HPDE6-E6E7 (cell line): Measurements from ENCODE around the gene SLC36A2.
"Not testable (repeated sequence)": the region's sequence is repeated elsewhere in the genome, so short reads cannot be mapped to it uniquely, and the experiment has no call there.

ENCODE experiments used
- DNase-seq: peaks from one replicate; pipeline ENCODE4 v3.0.0; 2011; ENCODE audit warnings: missing footprints; ENCODE audit errors: extremely low spot score

Gene SLC36A2

GRCh38 chr5:151347369-151347768 lies at the start of gene SLC36A2:
TSS of gene SLC36A2 (minus strand) at chr5:151347559. CDS start at chr5:151347460, 99 bp downstream.
- DNase-seq: no peak

GRCh38 chr5:151388960-151389359 lies 41.6 kb upstream of the SLC36A2 start:
- no peak for DNase-seq

GRCh38 chr5:151384106-151384505 lies 36.7 kb upstream of the SLC36A2 start:
- peak; percentile 74 for DNase-seq

- no peak for DNase-seq
Observed at GRCh38 chr5:151383011-151383410, 35.7 kb upstream of the SLC36A2 start.

- no peak for DNase-seq
Observed at GRCh38 chr5:151382576-151382975, 35.2 kb upstream of the SLC36A2 start.

- no peak for DNase-seq
Observed at GRCh38 chr5:151381899-151382298, 34.5 kb upstream of the SLC36A2 start.

GRCh38 chr5:151378616-151379015 lies 31.3 kb upstream of the SLC36A2 start:
- DNase-seq: no peak

GRCh38 chr5:151374539-151374938 lies 27.2 kb upstream of the SLC36A2 start:
- DNase-seq: no peak

- DNase-seq: not testable (repeated sequence)
Observed at GRCh38 chr5:151367038-151367437, 19.7 kb upstream of the SLC36A2 start.

GRCh38 chr5:151363673-151364072 lies 16.3 kb upstream of the SLC36A2 start:
- no peak for DNase-seq

- no peak for DNase-seq
Observed at GRCh38 chr5:151362970-151363369, 15.6 kb upstream of the SLC36A2 start.

GRCh38 chr5:151359391-151359790 lies 12.0 kb upstream of the SLC36A2 start:
- no peak for DNase-seq

- DNase-seq: no peak
Observed at GRCh38 chr5:151357792-151358191, 10.4 kb upstream of the SLC36A2 start.

GRCh38 chr5:151357097-151357496 lies 9.7 kb upstream of the SLC36A2 start:
- DNase-seq: no peak

GRCh38 chr5:151351671-151352070 lies 4.3 kb upstream of the SLC36A2 start:
- no peak for DNase-seq

- DNase-seq: no peak
Observed at GRCh38 chr5:151348789-151349188, 1.4 kb upstream of the SLC36A2 start.

GRCh38 chr5:151345808-151346478 lies 1.4 kb downstream of the SLC36A2 start:
- peak; percentile 8 for DNase-seq

- DNase-seq: no peak
Observed at GRCh38 chr5:151345187-151345807, 2.1 kb downstream of the SLC36A2 start.

- DNase-seq: no peak
Observed at GRCh38 chr5:151344088-151344487, 3.3 kb downstream of the SLC36A2 start.

GRCh38 chr5:151340004-151340403 lies 7.4 kb downstream of the SLC36A2 start:
- no peak for DNase-seq

GRCh38 chr5:151338734-151339133 lies 8.6 kb downstream of the SLC36A2 start:
- no peak for DNase-seq

GRCh38 chr5:151332857-151333256 lies 14.5 kb downstream of the SLC36A2 start:
- DNase-seq: no peak

- no peak for DNase-seq
Observed at GRCh38 chr5:151328734-151329133, 18.6 kb downstream of the SLC36A2 start.

GRCh38 chr5:151327585-151327984 lies 19.8 kb downstream of the SLC36A2 start:
- no peak for DNase-seq
